WTC11 (cell line): ENCODE measurements around the gene ANKRA2. TPM values are rescaled to one million over a fixed set of nuclear protein-coding genes. Genes with fewer than 3 reads are reported as not detected.

Experiments
- ATAC-seq: fragments of 200-7000 bp; cut with Tn5 transposase; 2 replicates; pipeline ENCODE4 v1.10.0; 2021; ENCODE audit warnings: mild to moderate bottlenecking, moderate library complexity
- CTCF ChIA-PET: fragments of 300-600 bp; sonication (Branson Sonifier 250); formaldehyde crosslinking; loops from one replicate; lab custom pipeline; 2021; ENCODE audit warnings: antibody characterized with exemption; lab: Charles Lee
- POLR2A ChIA-PET: fragments of 350-600 bp; sonication (Branson Sonifier 250); formaldehyde crosslinking; loops from one replicate; lab custom pipeline; 2021; ENCODE audit warnings: antibody characterized with exemption; lab: Charles Lee
- DNase-seq: peaks from one replicate; pipeline ENCODE4 v3.0.0; 2021; ENCODE audit warnings: low spot score
- H3K27ac Mint-ChIP-seq: 2 replicates; pipeline ENCODE4 v1.8.0; 2021; ENCODE audit warnings: mixed read lengths
- H3K27me3 Mint-ChIP-seq: 2 replicates; pipeline ENCODE4 v1.8.0; 2021; ENCODE audit warnings: low read depth, mild to moderate bottlenecking, moderate library complexity, mixed read lengths
- H3K36me3 Mint-ChIP-seq: 2 replicates; pipeline ENCODE4 v1.8.0; 2021; ENCODE audit warnings: mixed read lengths
- H3K4me1 Mint-ChIP-seq: 2 replicates; pipeline ENCODE4 v1.8.0; 2022; ENCODE audit warnings: mixed read lengths
- H3K4me3 Mint-ChIP-seq: 2 replicates; pipeline ENCODE4 v1.8.0; 2021; ENCODE audit warnings: mild to moderate bottlenecking, moderate library complexity, mixed read lengths
- H3K9me3 Mint-ChIP-seq: 2 replicates; pipeline ENCODE4 v1.8.0; 2021; ENCODE audit warnings: mixed read lengths
- CBFB ChIP-seq: sonication (generic); formaldehyde crosslinking; IDR thresholded peaks from 2 replicates; pipeline ENCODE4 v1.8.1; 2022; ENCODE audit warnings: mild to moderate bottlenecking, low read depth, missing genetic modification reagents
- EMX1 ChIP-seq: fragments of 250-450 bp; sonication (Bioruptor Pico); IDR thresholded peaks from 2 replicates; pipeline ENCODE4 v1.8.0; 2021; ENCODE audit warnings: mild to moderate bottlenecking
- GRHL2 ChIP-seq: fragments of 250-450 bp; sonication (Bioruptor Pico); IDR thresholded peaks from 2 replicates; pipeline ENCODE4 v1.8.0; 2022; ENCODE audit warnings: mild to moderate bottlenecking, moderate library complexity; ENCODE audit not compliant: insufficient replicate concordance, severe bottlenecking
- IRF2 ChIP-seq: sonication (generic); formaldehyde crosslinking; IDR thresholded peaks from 2 replicates; pipeline ENCODE4 v1.8.0; 2022; ENCODE audit warnings: low read depth, missing genetic modification reagents, borderline replicate concordance
- total RNA-seq: library from RNA; stranded (reverse); gene quantifications from 3 replicates; pipeline ENCODE4 v1.2.3, GENCODE V29; 2021
- TF ChIP-seq, protein P1 (sequence below): sonication (generic); formaldehyde crosslinking; IDR thresholded peaks from 2 replicates; pipeline ENCODE4 v1.8.0; 2023; ENCODE audit warnings: missing genetic modification reagents, mild to moderate bottlenecking, borderline replicate concordance
- TF ChIP-seq, protein P2 (sequence below): sonication (generic); formaldehyde crosslinking; IDR thresholded peaks from 2 replicates; pipeline ENCODE4 v1.8.0; 2022; ENCODE audit warnings: missing genetic modification reagents
- TF ChIP-seq, protein P3 (sequence below): fragments of 200-600 bp; IDR thresholded peaks from 2 replicates; pipeline ENCODE4 v1.8.0; 2022; ENCODE audit warnings: antibody characterized with exemption
- TF ChIP-seq, protein P4 (sequence below): sonication (generic); formaldehyde crosslinking; IDR thresholded peaks from 2 replicates; pipeline ENCODE4 v1.8.1; 2023; ENCODE audit warnings: mild to moderate bottlenecking, missing genetic modification reagents
- TF ChIP-seq, protein P5 (sequence below): sonication (generic); formaldehyde crosslinking; IDR thresholded peaks from 2 replicates; pipeline ENCODE4 v1.8.0; 2022; ENCODE audit warnings: mild to moderate bottlenecking, missing genetic modification reagents

Gene ANKRA2
- total RNA-seq, 1 experiment from 2014 or later, result 17.7 TPM

DNA sequence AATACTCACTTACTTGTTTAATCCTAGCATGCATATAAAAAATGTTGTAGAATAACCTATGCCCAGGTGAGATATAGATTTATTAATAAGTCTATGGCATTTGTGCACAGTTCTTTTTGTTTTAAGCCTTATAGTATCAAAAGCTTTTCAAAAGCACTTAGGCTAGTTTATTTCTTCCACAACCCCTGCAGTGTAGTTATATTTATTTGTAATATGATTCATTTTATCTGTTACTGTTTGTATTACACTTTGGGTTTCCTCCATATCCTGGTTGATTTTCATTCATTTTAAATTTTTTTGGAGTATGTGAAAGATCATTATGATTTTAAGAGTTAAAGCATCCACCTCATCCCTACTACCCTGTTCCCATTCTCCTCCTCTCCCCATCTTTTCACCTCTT lies 41.8 kb upstream of the ANKRA2 start (continued):
- TF ChIP-seq, protein P1, sequence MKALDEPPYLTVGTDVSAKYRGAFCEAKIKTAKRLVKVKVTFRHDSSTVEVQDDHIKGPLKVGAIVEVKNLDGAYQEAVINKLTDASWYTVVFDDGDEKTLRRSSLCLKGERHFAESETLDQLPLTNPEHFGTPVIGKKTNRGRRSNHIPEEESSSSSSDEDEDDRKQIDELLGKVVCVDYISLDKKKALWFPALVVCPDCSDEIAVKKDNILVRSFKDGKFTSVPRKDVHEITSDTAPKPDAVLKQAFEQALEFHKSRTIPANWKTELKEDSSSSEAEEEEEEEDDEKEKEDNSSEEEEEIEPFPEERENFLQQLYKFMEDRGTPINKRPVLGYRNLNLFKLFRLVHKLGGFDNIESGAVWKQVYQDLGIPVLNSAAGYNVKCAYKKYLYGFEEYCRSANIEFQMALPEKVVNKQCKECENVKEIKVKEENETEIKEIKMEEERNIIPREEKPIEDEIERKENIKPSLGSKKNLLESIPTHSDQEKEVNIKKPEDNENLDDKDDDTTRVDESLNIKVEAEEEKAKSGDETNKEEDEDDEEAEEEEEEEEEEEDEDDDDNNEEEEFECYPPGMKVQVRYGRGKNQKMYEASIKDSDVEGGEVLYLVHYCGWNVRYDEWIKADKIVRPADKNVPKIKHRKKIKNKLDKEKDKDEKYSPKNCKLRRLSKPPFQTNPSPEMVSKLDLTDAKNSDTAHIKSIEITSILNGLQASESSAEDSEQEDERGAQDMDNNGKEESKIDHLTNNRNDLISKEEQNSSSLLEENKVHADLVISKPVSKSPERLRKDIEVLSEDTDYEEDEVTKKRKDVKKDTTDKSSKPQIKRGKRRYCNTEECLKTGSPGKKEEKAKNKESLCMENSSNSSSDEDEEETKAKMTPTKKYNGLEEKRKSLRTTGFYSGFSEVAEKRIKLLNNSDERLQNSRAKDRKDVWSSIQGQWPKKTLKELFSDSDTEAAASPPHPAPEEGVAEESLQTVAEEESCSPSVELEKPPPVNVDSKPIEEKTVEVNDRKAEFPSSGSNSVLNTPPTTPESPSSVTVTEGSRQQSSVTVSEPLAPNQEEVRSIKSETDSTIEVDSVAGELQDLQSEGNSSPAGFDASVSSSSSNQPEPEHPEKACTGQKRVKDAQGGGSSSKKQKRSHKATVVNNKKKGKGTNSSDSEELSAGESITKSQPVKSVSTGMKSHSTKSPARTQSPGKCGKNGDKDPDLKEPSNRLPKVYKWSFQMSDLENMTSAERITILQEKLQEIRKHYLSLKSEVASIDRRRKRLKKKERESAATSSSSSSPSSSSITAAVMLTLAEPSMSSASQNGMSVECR (CRISPR knock-in tag), result no peak
- TF ChIP-seq GRHL2 (CRISPR knock-in tag), result no peak
- TF ChIP-seq, protein P2, sequence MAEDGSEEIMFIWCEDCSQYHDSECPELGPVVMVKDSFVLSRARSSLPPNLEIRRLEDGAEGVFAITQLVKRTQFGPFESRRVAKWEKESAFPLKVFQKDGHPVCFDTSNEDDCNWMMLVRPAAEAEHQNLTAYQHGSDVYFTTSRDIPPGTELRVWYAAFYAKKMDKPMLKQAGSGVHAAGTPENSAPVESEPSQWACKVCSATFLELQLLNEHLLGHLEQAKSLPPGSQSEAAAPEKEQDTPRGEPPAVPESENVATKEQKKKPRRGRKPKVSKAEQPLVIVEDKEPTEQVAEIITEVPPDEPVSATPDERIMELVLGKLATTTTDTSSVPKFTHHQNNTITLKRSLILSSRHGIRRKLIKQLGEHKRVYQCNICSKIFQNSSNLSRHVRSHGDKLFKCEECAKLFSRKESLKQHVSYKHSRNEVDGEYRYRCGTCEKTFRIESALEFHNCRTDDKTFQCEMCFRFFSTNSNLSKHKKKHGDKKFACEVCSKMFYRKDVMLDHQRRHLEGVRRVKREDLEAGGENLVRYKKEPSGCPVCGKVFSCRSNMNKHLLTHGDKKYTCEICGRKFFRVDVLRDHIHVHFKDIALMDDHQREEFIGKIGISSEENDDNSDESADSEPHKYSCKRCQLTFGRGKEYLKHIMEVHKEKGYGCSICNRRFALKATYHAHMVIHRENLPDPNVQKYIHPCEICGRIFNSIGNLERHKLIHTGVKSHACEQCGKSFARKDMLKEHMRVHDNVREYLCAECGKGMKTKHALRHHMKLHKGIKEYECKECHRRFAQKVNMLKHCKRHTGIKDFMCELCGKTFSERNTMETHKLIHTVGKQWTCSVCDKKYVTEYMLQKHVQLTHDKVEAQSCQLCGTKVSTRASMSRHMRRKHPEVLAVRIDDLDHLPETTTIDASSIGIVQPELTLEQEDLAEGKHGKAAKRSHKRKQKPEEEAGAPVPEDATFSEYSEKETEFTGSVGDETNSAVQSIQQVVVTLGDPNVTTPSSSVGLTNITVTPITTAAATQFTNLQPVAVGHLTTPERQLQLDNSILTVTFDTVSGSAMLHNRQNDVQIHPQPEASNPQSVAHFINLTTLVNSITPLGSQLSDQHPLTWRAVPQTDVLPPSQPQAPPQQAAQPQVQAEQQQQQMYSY (CRISPR knock-in tag), result no peak
- no peak for TF ChIP-seq IRF2 (CRISPR knock-in tag)
- no peak for TF ChIP-seq CBFB (CRISPR knock-in tag)
- TF ChIP-seq, protein P3, sequence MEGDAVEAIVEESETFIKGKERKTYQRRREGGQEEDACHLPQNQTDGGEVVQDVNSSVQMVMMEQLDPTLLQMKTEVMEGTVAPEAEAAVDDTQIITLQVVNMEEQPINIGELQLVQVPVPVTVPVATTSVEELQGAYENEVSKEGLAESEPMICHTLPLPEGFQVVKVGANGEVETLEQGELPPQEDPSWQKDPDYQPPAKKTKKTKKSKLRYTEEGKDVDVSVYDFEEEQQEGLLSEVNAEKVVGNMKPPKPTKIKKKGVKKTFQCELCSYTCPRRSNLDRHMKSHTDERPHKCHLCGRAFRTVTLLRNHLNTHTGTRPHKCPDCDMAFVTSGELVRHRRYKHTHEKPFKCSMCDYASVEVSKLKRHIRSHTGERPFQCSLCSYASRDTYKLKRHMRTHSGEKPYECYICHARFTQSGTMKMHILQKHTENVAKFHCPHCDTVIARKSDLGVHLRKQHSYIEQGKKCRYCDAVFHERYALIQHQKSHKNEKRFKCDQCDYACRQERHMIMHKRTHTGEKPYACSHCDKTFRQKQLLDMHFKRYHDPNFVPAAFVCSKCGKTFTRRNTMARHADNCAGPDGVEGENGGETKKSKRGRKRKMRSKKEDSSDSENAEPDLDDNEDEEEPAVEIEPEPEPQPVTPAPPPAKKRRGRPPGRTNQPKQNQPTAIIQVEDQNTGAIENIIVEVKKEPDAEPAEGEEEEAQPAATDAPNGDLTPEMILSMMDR, result no peak
- TF ChIP-seq EMX1 (CRISPR knock-in tag), result no peak
- TF ChIP-seq, protein P4, sequence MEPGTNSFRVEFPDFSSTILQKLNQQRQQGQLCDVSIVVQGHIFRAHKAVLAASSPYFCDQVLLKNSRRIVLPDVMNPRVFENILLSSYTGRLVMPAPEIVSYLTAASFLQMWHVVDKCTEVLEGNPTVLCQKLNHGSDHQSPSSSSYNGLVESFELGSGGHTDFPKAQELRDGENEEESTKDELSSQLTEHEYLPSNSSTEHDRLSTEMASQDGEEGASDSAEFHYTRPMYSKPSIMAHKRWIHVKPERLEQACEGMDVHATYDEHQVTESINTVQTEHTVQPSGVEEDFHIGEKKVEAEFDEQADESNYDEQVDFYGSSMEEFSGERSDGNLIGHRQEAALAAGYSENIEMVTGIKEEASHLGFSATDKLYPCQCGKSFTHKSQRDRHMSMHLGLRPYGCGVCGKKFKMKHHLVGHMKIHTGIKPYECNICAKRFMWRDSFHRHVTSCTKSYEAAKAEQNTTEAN, result no peak
- TF ChIP-seq, protein P5, sequence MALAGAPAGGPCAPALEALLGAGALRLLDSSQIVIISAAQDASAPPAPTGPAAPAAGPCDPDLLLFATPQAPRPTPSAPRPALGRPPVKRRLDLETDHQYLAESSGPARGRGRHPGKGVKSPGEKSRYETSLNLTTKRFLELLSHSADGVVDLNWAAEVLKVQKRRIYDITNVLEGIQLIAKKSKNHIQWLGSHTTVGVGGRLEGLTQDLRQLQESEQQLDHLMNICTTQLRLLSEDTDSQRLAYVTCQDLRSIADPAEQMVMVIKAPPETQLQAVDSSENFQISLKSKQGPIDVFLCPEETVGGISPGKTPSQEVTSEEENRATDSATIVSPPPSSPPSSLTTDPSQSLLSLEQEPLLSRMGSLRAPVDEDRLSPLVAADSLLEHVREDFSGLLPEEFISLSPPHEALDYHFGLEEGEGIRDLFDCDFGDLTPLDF (CRISPR knock-in tag), result no peak

DNA sequence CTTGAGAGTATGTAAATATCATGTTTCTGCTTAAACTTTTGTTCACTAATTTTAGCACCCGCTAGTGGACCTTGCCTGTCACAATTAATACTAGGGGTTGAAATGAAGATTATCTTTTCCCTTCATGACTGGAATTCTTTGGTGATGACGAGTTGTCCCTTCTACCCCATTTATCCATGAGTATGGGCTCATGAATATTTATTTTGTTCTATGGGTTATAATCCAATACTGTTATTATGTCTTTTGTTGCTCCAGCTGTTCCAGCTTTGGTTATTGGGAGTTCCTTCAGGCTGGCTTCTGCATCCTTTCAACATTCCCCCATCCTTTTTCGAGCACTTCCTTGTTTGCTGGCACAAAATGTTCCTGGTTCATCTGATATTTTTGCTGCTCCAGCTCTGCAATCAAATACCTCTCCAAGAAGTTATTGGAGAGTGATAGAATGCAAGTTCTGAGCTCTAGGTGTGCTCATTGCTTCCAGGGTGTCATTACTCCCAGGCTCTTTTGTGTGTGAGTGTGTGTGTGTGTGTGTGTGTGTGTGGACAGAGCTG lies 40.8 kb upstream of the ANKRA2 start:
- DNase-seq, result no peak
- no peak for ATAC-seq
- Mint-ChIP-seq H3K27ac (no peak overlapping the region), H3K27me3 (peaks cover 4% of the 10 kb centered on the region; the same call in 1 of the 2 replicates), H3K4me3 (no peak overlapping the region), H3K9me3 (peaks cover 24% of the 10 kb centered on the region), H3K4me1 (no peaks in the 10 kb centered on the region), H3K36me3 (peaks cover 2% of the 10 kb centered on the region)
- ChIA-PET CTCF (interaction anchor here (0.7 kb wide), 1 partner anchor 304 kb away, joined by 6 read pairs; no protein-coding TSS in a partner anchor), POLR2A (no interaction called here)
- no peak for TF ChIP-seq CBFB (CRISPR knock-in tag)
